Stimulated activated CD4-positive, alpha-beta T cell treated with anti-CD3 and anti-CD28 coated beads, Interleukin-2, amount 100 ng/mL, for 48 hours (primary cell): ENCODE measurements around the gene KRTAP5-5.
"Not testable (repeated sequence)": the region's sequence is repeated elsewhere in the genome, so short reads cannot be mapped to it uniquely, and the experiment has no call there.

Experiments
- DNase-seq, 2 donors: peaks; one replicate each; pipeline ENCODE4 v3.0.0-alpha.2; 2020

The KRTAP5-5 gene

GRCh38 chr11:1607156-1607845 lies 22.3 kb upstream of the KRTAP5-5 start:
- not testable (repeated sequence) for DNase-seq

- not testable (repeated sequence) for DNase-seq
Measured at GRCh38 chr11:1607901-1608300, 21.7 kb upstream of the KRTAP5-5 start.

- DNase-seq = no peak
Measured at GRCh38 chr11:1608363-1608762, 21.2 kb upstream of the KRTAP5-5 start, which contains the start of gene KRTAP5-3. TSS of gene KRTAP5-3 (minus strand) at chr11:1608463. CDS start at chr11:1608385, 78 bp downstream.

- no peak for DNase-seq
Measured at GRCh38 chr11:1618231-1618630, 11.3 kb upstream of the KRTAP5-5 start.

GRCh38 chr11:1619449-1619848 lies 10.1 kb upstream of the KRTAP5-5 start:
- no peak for DNase-seq

GRCh38 chr11:1622086-1622485 lies 7.5 kb upstream of the KRTAP5-5 start, which contains the start of gene KRTAP5-4:
TSS of gene KRTAP5-4 (minus strand) at chr11:1622138. CDS start at chr11:1622093, 45 bp downstream.
- no peak for DNase-seq

- DNase-seq = no peak
Measured at GRCh38 chr11:1623716-1624115, 5.9 kb upstream of the KRTAP5-5 start.

- no peak for DNase-seq
Measured at GRCh38 chr11:1624621-1625020, 5.0 kb upstream of the KRTAP5-5 start.

GRCh38 chr11:1625541-1625940 lies 4.0 kb upstream of the KRTAP5-5 start:
- no peak for DNase-seq

GRCh38 chr11:1628506-1629325 lies 859 bp upstream of the KRTAP5-5 start:
- peak; percentile 60 to 71 for DNase-seq

GRCh38 chr11:1630271-1630670 lies 696 bp downstream of the KRTAP5-5 start:
- no peak for DNase-seq

- DNase-seq = no peak
Measured at GRCh38 chr11:1631066-1631568, 1.5 kb downstream of the KRTAP5-5 start.

GRCh38 chr11:1632053-1632714 lies 2.6 kb downstream of the KRTAP5-5 start:
- no peak for DNase-seq

- DNase-seq = no peak
Measured at GRCh38 chr11:1633864-1634263, 4.3 kb downstream of the KRTAP5-5 start.

- no peak for DNase-seq
Measured at GRCh38 chr11:1636291-1636950, 6.8 kb downstream of the KRTAP5-5 start.

GRCh38 chr11:1637628-1638027 lies 8.1 kb downstream of the KRTAP5-5 start:
- DNase-seq = no peak

- DNase-seq = no peak
Measured at GRCh38 chr11:1638344-1638743, 8.8 kb downstream of the KRTAP5-5 start.

GRCh38 chr11:1639102-1639620 lies 9.6 kb downstream of the KRTAP5-5 start:
- no peak for DNase-seq

GRCh38 chr11:1639666-1640065 lies 10.1 kb downstream of the KRTAP5-5 start:
- DNase-seq = no peak

GRCh38 chr11:1640076-1640946 lies 10.7 kb downstream of the KRTAP5-5 start:
- DNase-seq = peak; percentile 17 to 20

- no peak for DNase-seq
Measured at GRCh38 chr11:1641096-1641495, 11.5 kb downstream of the KRTAP5-5 start.
